ENCODE data around the gene CLRN2.

GRCh38 chr4:17489721-17490120, 25.2 kb upstream of the CLRN2 start:
- TF ChIP-seq CTCF (conservative IDR thresholded peaks at IDR 0.05 in 1 of 2, IDR thresholded peaks at IDR 0.05 in 1 of 2; ENCODE audit: low read depth in 1 of 2, low read length in 2 of 2) (no peak), EZH2 (IDR thresholded peaks at IDR 0.05; ENCODE audit: low read length, missing control alignments) (no peak)
